Globus pallidus (tissue), 1 donor: ENCODE measurements around the gene HEPHL1.
A peak's percentile ranks its signal among the peaks of the same experiment; 100 is the strongest.

ENCODE experiments used
- DNase-seq: peaks from one replicate; pipeline ENCODE4 v3.0.0-alpha.2; 2015; ENCODE audit warnings: low spot score

HEPHL1 gene

DNA sequence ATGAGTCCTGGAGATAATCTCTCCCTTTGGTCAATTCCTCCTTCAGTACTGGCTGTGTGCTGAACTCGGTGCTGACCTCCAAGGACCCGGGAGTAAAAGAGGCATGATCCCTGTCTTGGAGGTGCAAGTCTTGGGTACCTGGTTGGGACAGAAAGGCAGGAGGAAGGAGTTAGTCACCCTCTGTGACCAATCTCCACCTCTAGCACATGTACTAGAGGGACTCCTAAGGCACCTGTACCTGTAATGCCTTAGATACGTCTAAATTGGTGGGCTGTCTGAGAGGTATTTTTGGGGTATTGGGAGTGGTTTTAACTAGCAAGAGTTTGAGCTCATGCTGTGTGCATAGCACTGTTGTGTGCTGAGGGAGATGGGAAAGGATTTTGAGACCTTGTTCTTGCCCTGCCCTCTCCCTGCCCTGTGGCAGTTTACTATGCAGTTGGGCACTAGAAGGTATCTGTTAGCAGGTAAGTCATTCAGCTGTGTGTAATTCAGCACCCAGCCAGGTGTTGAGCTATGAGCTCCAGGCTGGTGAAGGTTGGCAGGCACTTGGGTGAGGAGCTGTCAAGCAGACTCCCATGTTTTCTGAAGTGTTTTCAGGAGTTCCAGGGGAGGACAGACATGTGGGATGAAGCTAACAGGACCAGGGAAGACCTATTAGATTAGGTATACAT lies 110.0 kb downstream of the HEPHL1 start:
- DNase-seq, result no peak

DNA sequence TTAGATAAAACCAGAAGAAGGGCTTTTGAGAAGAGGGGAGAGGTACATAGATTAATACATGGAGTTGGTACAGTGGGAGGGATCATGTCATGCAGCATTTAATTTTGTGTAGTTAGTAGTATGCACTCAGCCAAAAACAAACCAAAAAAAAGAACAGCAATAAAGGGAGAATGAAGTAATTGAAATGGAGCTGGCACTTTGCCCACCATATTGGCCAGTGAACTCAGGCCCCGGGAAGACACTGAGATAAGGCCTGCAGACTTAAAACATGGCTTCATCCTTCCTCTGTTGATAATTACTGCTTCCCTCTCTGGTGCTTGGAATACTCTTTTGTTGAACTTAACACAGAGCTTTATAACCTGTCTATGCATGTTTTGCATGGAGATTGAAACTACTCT lies 110.6 kb downstream of the HEPHL1 start:
- DNase-seq, result no peak

DNA sequence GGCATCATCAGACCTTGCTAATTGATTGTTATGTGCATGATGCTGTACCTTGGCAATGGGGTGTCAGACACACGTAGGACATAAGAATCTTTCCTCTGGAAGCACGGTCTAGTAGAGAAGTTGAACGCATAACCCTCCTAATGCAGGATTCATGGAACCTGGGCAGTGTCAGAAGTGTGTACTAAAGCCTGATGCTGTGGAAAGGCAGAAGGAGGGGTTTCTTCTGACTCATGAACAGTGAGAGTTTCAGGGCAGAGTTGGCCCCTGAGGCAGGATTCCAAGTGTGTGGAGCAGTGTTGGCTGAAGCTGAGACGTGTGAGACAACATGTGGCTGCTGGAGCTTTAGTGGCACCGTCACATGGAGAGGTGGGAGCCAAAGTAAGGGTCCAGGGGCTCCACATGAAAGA lies 111.0 kb downstream of the HEPHL1 start:
- DNase-seq, result no peak

DNA sequence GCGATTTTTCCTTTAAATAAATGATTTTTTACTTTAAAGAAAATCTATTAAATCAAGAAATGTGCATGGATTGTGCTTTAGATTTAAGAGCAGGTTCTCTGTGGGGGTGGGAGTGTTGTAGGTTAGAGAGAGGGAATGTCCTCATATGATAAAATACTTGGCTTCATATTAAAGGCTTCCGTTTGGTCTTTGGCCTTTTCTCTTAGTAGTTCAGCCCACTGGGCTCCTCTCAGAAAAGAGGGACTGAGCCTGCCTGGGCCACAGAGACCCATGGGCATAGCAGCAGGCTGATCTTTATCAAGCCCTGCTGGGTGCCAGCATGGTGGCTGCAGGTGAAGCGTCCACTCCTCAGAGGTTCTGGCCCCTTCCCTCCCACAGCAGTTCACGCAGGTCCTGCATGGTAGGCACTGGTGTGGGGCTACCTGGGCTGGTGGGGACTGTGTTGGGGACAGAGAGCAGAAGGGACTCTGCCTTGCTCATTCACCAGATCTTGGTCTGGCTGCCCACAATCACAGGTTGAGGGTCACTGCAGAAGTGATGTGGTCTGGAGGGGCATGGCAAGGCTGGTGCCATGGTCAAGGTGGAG lies 111.8 kb downstream of the HEPHL1 start:
- no peak for DNase-seq

DNA sequence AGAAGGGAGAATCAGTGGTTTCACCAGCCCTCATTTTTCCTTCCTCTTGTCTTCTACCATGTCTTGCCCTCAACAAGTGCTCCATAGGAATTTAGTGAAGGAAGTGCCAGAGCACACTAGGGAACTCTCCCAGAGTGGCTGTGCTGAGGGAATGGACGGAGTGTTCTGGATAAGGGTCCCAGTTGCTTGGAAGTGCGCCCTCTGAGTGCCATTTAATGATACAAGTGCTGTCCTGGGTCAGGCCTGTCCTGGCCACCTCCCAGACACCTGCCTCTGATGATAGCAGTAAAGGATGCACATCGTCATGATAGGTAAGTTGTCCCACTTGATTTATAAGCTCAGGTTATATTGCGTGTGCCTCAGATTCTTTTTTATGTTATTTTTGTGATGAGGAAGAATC lies 112.6 kb downstream of the HEPHL1 start:
- no peak for DNase-seq

DNA sequence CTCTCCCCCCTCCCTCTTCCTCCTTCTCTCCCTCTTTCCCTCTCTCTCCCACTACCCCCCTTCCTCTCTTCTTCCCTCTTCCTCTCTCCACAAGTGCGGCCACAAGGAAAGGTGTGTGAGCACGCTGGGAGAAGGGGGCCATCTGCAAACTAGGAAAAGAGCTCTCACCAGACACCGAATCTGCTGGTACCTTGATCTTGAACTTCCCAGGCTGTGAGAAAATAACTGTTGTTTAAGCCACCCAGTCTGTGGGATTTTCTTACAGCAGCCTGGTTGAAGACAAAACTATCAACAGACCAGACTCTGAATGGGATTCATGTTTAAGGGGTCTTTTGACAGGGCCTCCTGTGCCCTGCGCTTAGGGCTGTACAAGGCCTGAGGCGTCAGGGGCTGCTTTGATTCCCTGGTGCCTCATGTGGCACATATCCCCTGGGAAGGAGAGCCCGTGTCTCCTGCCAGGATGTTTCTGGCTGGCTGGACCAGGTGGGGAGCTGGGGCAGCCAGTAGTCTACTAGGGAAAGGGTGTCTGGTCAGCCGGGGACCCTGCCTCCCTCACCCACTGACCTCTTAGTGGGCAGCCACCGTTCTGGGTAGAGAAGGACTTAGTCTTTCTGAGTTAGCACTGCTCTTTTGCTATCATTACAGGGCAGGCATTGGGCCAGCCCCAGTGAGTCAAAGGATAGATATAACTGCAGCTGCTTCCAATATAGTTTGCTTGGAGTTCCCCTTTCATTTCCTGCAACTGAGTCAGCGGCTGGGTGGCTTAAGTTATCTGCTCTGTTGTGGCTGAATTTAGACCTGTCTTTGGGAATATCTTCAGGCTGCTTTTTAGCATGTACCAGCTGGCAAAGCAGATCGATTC lies 113.7 kb downstream of the HEPHL1 start:
- DNase-seq, result peak; percentile 47

DNA sequence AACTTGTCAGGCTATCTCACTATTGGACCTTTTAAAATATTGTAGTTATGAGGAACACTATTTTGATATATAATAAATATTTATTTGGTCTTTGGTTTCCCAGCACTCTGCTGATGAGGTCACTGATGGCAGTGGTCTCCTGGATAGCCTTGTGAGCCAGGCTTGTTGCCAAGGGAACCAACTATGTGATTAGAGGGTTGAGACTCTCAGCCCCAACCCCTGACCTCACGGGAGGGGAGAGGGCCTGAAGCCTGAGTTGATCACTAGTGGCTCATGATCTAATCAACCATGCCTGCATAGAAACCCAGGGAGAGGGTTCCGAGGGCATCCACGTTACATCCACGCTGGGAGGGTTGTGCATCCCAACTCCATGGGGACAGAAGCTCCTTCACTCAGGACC lies 118.3 kb downstream of the HEPHL1 start:
- no peak for DNase-seq

DNA sequence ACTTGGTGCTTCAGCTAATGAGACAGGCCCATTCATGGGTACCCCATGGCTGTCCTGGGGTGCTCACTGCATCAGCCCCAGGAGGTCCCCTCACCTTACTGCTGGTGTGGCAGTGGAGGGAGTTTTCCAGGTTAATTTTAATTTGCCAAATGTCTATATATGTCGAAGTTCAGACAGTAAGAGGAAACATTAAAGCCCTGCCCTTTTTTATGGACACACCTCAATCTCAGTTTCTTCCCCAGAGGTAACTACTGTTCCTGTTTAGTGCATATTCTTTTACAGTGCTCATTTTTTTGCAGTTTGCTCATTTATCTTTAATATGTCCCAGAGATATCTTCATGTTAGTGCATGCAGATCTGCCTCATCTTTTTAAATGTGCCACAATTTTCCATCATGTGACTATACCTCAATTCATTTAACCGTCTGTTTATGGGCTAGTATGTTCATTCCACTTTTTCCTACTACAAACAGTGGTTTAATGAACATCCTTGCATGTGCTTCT lies 119.1 kb downstream of the HEPHL1 start:
- DNase-seq, result no peak

DNA sequence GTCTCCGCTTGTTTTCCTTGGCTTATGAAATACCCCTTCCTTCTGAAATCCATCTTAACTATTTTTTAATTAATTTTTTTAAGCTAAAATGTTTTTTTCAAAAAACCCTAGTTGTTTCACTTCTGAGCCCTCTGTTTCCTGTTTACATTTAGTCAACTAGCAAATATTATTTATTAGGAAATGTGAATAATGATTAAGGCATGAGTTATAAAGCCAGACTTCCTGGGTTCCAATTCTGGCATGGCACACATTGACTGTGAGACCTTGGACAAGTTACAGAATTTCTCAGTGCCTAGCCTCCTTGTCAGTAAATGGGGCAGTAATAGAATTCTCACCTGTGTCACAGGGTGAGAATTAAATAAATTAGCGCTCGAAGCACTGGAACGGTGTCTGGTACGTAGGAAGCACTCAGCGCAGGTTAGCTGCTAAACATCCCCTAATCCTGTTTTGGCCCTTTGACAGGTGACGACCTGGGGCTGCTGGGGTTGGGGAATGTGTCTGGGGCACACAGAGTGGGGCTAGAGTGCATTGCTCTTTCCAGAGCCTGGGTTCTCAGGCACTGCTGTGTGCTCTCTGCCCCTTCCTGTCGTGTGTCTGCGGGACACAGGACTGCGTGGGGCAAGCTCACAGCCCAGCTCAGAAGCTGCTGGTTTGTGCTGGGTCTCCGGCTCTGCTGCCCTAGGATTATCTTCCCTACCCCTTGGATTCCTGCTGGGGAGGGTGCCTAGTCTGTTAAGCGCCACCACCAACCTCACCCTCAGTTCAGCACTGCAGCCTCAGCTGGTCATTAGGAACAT lies 120.6 kb downstream of the HEPHL1 start:
- no peak for DNase-seq

DNA sequence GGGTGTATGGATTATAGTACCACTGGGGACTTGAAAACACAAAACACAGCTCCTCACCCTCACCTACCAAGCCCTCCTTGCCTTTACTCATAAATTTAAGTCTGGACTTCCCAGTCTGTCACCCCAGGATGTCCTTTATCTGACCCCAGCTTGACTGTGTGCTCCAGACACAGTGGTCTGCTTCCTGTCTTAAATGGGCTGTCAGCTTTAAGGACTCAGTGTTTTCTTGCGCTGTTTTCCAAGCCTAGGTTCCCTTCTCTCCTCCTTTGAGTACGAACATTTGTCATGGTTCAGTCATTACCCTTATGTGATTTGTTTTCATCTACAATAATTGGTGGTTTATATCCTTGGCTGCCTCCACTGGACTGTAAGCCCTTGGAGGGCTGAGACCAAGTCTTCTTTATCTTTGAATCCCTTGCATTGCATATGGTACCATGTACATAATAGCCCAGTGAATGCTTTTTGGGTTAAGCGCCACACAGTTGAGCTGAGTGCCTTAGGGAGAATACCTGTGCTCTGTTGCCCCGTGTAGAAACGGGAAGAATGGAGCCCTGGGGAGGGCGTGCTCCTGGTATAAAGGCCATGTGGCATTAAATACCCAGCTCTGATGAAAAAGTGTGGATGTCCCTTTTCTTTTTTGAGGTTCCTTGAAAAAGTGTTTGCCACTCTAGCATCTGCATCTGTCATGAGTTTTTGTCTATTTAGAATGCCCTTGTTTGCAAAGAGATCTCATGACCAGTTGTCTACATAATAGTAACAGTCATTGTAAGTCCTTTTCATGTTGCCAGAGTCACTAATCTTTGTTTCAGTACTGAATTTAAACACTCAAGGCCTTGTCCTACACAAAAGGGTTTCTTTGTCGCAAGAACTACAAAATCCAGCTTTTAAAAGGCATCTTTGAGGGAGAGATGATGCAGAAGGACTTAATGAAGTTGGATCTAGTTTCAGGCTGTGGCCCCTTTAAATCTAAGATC lies 121.4 kb downstream of the HEPHL1 start:
- peak; percentile 88 for DNase-seq

DNA sequence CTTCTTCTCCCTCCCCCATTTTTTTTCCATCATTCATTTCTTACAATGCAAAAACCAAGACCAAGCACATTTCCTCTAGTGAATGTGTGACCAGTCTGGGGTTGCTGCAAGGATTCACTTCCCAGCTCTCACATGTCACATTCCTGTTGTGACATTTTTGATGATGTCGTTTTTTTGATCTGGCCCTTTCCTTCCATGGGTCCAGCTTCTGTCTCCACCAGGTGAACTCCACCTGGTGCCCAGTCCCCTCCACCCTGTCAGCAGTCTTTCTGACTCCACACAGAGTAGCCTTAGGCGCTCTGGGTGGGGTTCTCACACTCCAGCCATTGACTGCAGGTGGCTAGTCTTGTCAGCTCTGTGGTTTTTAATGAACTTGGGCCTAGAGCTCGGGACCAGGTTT lies 123.1 kb downstream of the HEPHL1 start:
- DNase-seq, result no peak

DNA sequence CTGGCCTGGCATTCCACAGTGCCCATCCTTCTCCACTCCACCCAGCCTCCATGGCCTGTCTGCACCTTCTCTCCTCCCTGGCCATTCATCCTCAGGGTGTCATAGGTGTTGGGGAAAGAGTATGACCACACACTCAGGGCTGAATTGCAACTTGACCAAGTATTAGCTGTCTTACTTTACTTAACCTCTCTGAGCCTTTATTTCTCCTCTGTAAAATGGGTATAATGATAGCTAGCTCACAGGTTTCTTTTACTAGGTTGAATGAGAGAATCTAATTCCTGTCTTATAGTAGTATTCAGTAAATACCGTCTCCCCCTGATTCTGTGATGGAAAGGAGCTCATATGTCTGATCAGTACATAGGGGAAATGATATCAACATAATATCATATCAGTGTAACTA lies 123.5 kb downstream of the HEPHL1 start:
- DNase-seq, result no peak

DNA sequence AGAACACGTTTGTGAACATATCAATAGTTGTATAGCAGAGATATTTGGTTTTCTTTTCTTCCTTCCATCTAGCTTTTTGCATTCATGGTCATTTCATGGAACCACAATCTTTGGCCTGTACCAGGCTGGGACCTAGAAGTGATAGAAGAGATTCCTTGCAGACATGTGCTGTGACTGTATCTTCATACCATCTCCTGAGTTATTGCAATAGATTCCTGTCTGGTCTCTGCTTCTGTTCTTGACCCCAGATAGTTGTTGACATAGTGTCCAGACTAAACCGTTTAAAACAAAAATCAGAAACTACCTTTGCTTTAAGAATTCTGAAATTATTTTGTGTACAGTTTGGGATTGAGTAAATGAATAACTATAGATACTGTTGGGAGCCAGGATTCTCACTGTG lies 124.3 kb downstream of the HEPHL1 start:
- DNase-seq, result no peak

DNA sequence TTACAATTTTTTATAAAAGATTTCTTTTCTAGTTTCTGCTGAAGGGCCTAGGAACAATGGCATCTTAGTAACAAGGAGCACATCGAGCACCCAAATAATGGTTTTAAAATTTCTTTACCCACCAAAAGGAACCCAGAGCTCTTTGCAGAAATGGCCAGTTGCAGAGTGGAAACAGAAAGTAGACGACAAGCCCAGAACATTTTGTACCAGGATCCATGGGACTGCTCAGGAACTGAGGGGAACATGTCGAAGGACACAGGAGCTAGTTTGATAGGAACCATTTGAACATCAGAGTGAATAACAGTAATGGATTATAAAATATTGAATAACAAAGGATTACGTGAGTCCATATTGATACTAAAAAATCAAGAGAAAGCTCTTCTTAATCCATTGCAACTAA lies 124.8 kb downstream of the HEPHL1 start:
- DNase-seq, result no peak

DNA sequence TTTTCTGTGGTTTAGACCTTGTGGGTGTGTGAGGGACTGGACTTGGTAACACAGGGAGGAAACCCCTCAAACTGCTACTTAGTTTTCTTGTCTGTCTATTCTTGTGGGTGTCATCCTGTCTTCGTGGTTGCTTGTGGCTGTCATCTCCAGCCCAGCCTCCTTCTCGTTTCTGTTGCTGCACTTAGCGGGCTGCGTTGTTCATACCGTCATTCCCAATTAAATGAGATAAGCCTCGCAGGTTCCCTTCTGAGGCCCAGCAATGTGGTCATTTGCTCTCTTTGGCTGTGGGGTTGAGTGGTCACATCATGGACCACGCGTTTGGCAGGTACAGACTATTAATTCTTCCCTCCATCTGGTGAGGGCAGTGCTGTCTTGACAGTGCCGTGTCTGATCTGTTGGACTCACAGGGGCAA lies 126.3 kb downstream of the HEPHL1 start:
- no peak for DNase-seq

DNA sequence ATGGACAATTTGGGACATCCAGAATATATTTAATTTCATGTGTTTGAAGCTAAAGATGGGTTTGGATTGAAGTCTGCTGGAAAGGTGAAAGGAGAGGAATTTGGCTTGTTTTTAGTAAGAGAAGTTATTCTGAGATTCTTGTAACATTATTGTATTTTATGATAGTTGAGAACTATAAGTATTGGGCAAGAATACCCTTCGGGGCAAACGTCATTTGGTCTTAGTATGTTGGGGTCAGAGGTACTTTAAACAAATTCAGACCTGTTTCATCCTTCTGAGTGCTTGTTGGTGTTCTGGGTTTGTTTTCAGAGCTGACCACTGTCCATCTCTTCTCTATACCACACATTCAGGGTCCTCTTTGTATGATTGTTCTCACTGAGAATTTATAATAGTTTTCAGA lies 127.0 kb downstream of the HEPHL1 start:
- DNase-seq, result no peak

DNA sequence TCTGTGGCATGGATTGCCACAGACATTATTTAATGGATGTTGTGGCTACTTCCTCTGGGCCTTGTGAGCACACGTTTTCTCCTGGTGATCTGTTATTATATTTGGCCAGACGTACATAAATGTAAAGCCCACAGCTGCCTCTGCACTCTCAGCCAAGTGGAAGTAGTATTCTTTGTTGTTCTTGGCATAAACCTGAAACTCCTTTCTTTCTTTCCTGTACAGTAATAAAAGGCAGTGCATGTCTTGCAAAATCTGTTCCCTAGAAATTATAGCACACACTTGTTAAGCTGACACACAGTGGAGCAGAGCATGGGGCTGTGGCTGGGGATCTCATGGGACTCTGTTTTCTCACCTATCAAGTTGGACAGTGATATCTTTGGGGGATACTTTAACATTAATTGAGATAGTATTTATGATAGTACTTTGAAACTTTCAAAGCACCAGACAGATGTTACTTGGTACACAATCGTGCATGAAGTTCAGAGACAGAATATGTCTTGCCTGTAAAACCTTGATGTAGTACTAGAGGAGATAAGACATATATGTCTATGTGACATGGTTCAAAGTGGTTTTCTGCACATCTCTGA lies 128.4 kb downstream of the HEPHL1 start:
- DNase-seq, result no peak

DNA sequence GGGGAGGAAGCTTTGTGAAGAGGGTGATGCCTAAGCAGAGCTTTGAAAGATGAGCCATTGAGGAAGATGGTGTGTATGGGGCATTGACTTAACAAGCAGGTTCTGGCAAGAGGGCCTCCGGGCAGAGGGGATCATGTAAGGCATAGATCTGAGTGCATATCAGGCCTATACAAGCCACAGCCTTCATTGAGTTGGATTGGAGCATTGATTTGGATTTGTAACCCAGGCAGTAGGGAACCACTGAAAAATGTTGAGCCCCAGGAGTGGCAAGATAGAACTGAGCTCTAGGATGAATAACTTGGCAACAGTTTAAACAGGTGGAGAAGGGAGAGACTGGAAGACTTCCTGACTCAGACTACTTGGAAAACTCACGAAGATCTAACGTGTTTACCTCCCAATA lies 128.9 kb downstream of the HEPHL1 start:
- no peak for DNase-seq

DNA sequence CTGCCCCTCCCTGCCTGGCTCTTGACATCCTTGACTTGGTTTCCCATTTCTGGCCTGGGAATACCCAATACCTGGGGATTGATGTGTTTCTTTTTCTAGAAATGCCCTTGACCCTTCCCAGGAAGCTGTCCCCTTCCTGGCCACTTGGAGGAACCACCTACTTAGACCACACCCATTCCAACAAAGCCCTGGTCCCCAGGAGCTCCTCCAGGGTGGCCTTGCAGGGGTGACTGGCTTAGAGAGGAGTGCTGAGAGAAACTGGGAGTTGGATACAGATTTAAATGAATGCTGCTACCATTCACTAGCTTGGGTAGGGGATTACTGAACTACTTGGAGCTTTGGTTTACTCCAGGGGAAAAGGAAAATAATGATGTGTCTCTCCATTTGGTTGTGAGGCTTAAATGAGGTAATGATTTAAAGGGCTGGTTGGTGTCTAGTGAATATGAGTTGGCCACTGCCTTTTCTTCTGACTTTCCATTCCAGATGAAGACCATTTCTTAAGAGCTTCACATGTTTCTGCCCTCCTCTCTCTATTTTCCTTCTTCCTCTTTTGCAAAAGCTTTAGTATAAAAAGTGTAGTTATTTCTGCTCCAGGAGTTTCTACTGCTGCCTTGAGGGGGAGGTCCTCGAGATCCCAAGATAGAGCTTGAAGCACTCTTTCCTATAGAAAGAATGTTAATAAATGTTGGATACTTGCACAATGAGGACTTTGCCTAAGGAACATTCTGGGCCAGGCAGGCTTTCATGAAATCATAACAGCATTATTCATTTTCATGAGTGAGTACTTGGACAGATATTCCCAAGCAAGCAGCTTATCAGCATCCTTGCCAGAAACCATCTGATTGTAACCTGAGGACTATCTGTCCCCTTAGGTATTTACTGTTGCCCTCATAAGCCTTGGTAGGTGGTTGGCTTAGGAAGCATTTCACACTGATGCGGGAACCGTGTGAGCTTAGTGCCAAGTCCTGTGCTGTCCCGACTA lies 129.8 kb downstream of the HEPHL1 start:
- DNase-seq, result no peak
